Measurements from ENCODE around the gene PSMA3. TPM values are rescaled to one million over a fixed set of nuclear protein-coding genes. Genes with fewer than 3 reads are reported as not detected.
A peak's percentile ranks its signal among the peaks of the same experiment; 100 is the strongest.

PSMA3 gene
- total RNA-seq, 1 donor from 2014 or later = 83.3 TPM

GRCh38 chr14:58281969-58282368, 37.3 kb downstream of the PSMA3 start:
- Histone ChIP-seq H3K27ac (peak overlapping the region; percentile 77 to 85), H3K27me3 (no peaks in the 10 kb centered on the region), H3K36me3 (peaks cover 25 to 45% of the 10 kb centered on the region in 2 donors), H3K4me1 (peaks cover 8 to 23% of the 10 kb centered on the region in 2 donors), H3K4me3 (peak overlapping the region in 1 of 2 donors; percentile 39), H3K9me3 (no peaks in the 10 kb centered on the region)
- no peak for DNase-seq (ENCODE audit: low spot score in 2 of 2)
- TF ChIP-seq, protein P1, sequence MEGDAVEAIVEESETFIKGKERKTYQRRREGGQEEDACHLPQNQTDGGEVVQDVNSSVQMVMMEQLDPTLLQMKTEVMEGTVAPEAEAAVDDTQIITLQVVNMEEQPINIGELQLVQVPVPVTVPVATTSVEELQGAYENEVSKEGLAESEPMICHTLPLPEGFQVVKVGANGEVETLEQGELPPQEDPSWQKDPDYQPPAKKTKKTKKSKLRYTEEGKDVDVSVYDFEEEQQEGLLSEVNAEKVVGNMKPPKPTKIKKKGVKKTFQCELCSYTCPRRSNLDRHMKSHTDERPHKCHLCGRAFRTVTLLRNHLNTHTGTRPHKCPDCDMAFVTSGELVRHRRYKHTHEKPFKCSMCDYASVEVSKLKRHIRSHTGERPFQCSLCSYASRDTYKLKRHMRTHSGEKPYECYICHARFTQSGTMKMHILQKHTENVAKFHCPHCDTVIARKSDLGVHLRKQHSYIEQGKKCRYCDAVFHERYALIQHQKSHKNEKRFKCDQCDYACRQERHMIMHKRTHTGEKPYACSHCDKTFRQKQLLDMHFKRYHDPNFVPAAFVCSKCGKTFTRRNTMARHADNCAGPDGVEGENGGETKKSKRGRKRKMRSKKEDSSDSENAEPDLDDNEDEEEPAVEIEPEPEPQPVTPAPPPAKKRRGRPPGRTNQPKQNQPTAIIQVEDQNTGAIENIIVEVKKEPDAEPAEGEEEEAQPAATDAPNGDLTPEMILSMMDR (IDR thresholded peaks at IDR 0.05) = no peak
- intact Hi-C loops (cut with DNase I) = loop anchor here (2.0 kb wide), 1 partner anchor 15 kb away; no protein-coding TSS in a partner anchor

GRCh38 chr14:58282925-58283593, 38.4 kb downstream of the PSMA3 start:
- intact Hi-C loops (cut with DNase I) = loop anchor here (2.0 kb wide), 1 partner anchor 14 kb away; no protein-coding TSS in a partner anchor
- peaks cover 8 to 27% of the 10 kb centered on the region in 2 donors for H3K4me1 ChIP-seq
- peak overlapping the region; percentile 77 to 85 for H3K27ac ChIP-seq

GRCh38 chr14:58283730-58284129, 39.1 kb downstream of the PSMA3 start:
- no peaks in the 10 kb centered on the region for H3K27me3 ChIP-seq
- H3K27ac ChIP-seq = peak overlapping the region; percentile 77 to 85
- TF ChIP-seq, protein P1 (IDR thresholded peaks at IDR 0.05) = no peak
- DNase-seq (ENCODE audit: low spot score in 2 of 2) = no peak
- H3K4me1 ChIP-seq = peaks cover 8 to 27% of the 10 kb centered on the region in 2 donors
- H3K36me3 ChIP-seq = peaks cover 24 to 38% of the 10 kb centered on the region in 2 donors
- intact Hi-C loops (cut with DNase I) = loop anchor here (2.0 kb wide), 1 partner anchor 13 kb away; no protein-coding TSS in a partner anchor
- no peaks in the 10 kb centered on the region for H3K9me3 ChIP-seq
- H3K4me3 ChIP-seq = no peak overlapping the region

More at GRCh38 chr14:58282925-58283593, 38.4 kb downstream of the PSMA3 start:
- TF ChIP-seq, protein P1 (IDR thresholded peaks at IDR 0.05) = no peak
- Histone ChIP-seq H3K4me3 (no peak overlapping the region), H3K27me3 (no peaks in the 10 kb centered on the region), H3K9me3 (no peaks in the 10 kb centered on the region), H3K36me3 (peaks cover 29 to 38% of the 10 kb centered on the region in 2 donors)
- no peak for DNase-seq (ENCODE audit: low spot score in 2 of 2)

GRCh38 chr14:58285132-58285531, 40.5 kb downstream of the PSMA3 start:
- peaks cover 8 to 32% of the 10 kb centered on the region in 2 donors for H3K4me1 ChIP-seq
- DNase-seq (ENCODE audit: low spot score in 2 of 2) = no peak
- intact Hi-C loops (cut with DNase I) = no loop called here
- TF ChIP-seq, protein P1 (IDR thresholded peaks at IDR 0.05) = no peak
- H3K9me3 ChIP-seq = no peaks in the 10 kb centered on the region
- no peak overlapping the region for H3K4me3 ChIP-seq
- H3K27ac ChIP-seq = no peak overlapping the region
- H3K27me3 ChIP-seq = no peaks in the 10 kb centered on the region
- peaks cover 31 to 39% of the 10 kb centered on the region in 2 donors for H3K36me3 ChIP-seq

- no peak for DNase-seq (ENCODE audit: low spot score in 2 of 2)
- H3K4me1 ChIP-seq = peaks cover 4 to 20% of the 10 kb centered on the region in 2 donors
- H3K36me3 ChIP-seq = peaks cover 39 to 62% of the 10 kb centered on the region in 2 donors
- no peak overlapping the region for H3K4me3 ChIP-seq
- intact Hi-C loops (cut with DNase I) = no loop called here
- no peaks in the 10 kb centered on the region for H3K27me3 ChIP-seq
- no peaks in the 10 kb centered on the region for H3K9me3 ChIP-seq
- TF ChIP-seq, protein P1 (IDR thresholded peaks at IDR 0.05) = no peak
- H3K27ac ChIP-seq = no peak overlapping the region
These were observed 43.0 kb downstream of the PSMA3 start for GRCh38 chr14:58287607-58288042.

All from ascending aorta (tissue), 2 donors.